KBM-7 (cell line): Measurements from ENCODE around the gene GALNT7.

Experiments used
- DNase-seq: peaks from one replicate; pipeline ENCODE4 v3.0.0-alpha.2; 2015
- in situ Hi-C: fragments of 300-500 bp; cut with MboI; formaldehyde crosslinking; loops from 2 replicates; pipeline ENCODE4 v1.14.3; 2020; ENCODE audit warnings: low sequenced_read_pairs, low pct_unique_long_range_greater_than_20kb, mixed read lengths

Gene GALNT7

GRCh38 chr4:173319696-173320095 is 151.1 kb downstream of the GALNT7 start:
- in situ Hi-C loops: loop anchor here (10.0 kb wide), 1 partner anchor 95 kb away; no protein-coding TSS in a partner anchor

GRCh38 chr4:173325007-173325736 is 156.6 kb downstream of the GALNT7 start:
- DNase-seq: no peak
- in situ Hi-C loops: no loop called here

More at GRCh38 chr4:173319696-173320095, 151.1 kb downstream of the GALNT7 start:
- DNase-seq: peak; percentile 24

GRCh38 chr4:173328236-173328901 is 159.8 kb downstream of the GALNT7 start:
- in situ Hi-C loops: no loop called here
- no peak for DNase-seq

GRCh38 chr4:173330590-173330989 is 162.0 kb downstream of the GALNT7 start:
- no peak for DNase-seq
- in situ Hi-C loops: no loop called here

- peak; percentile 48 for DNase-seq
These were observed 163.4 kb downstream of the GALNT7 start for GRCh38 chr4:173332021-173332487.

GRCh38 chr4:173332963-173333657 is 164.5 kb downstream of the GALNT7 start:
- peak; percentile 45 for DNase-seq
- in situ Hi-C loops: no loop called here

More at GRCh38 chr4:173332021-173332487, 163.4 kb downstream of the GALNT7 start:
- in situ Hi-C loops: no loop called here

- DNase-seq: no peak
- in situ Hi-C loops: no loop called here
These were observed 165.1 kb downstream of the GALNT7 start for GRCh38 chr4:173333658-173334084.

GRCh38 chr4:173334085-173334890 is 165.7 kb downstream of the GALNT7 start, which contains the start of gene HMGB2:
Gene HMGB2 (minus strand): TSS chr4:173334358. CDS start chr4:173333649, 709 bp downstream.
- in situ Hi-C loops: no loop called here
- DNase-seq: peak; percentile 100

GRCh38 chr4:173334891-173335752 is 166.5 kb downstream of the GALNT7 start:
- DNase-seq: peak; percentile 93
- in situ Hi-C loops: no loop called here

- no peak for DNase-seq
- in situ Hi-C loops: no loop called here
These were observed 168.9 kb downstream of the GALNT7 start for GRCh38 chr4:173337463-173337862.

- DNase-seq: no peak
- in situ Hi-C loops: no loop called here
These were observed 175.3 kb downstream of the GALNT7 start for GRCh38 chr4:173343832-173344397.

- DNase-seq: no peak
- in situ Hi-C loops: no loop called here
These were observed 177.0 kb downstream of the GALNT7 start for GRCh38 chr4:173345648-173346047.

- no peak for DNase-seq
- in situ Hi-C loops: no loop called here
These were observed 177.5 kb downstream of the GALNT7 start for GRCh38 chr4:173346074-173346473.

- in situ Hi-C loops: no loop called here
These were observed 178.9 kb downstream of the GALNT7 start for GRCh38 chr4:173347467-173347866.

GRCh38 chr4:173357939-173358338 is 189.3 kb downstream of the GALNT7 start:
- in situ Hi-C loops: no loop called here
- no peak for DNase-seq

More at GRCh38 chr4:173347467-173347866, 178.9 kb downstream of the GALNT7 start:
- DNase-seq: no peak

- DNase-seq: peak; percentile 32
These were observed 192.1 kb downstream of the GALNT7 start for GRCh38 chr4:173360587-173361221.

GRCh38 chr4:173362666-173363065 is 194.1 kb downstream of the GALNT7 start:
- in situ Hi-C loops: no loop called here
- no peak for DNase-seq

More at GRCh38 chr4:173360587-173361221, 192.1 kb downstream of the GALNT7 start:
- in situ Hi-C loops: no loop called here
